H1 (cell line): ENCODE results near the gene ROBO2.

Source experiments
- ATF3 ChIP-seq: IDR thresholded peaks from 2 replicates; pipeline ENCODE4 v1.6.1; 2011; ENCODE audit warnings: low read depth, mild to moderate bottlenecking, low read length; ENCODE audit not compliant: insufficient read depth
- CHD1 ChIP-seq: IDR thresholded peaks from 2 replicates; pipeline ENCODE4 v1.6.1; 2012; ENCODE audit warnings: low read depth, low read length, improper control_type of control experiment
- CTCF ChIP-seq, 3 experiments: IDR thresholded peaks; 1 replicate in 2 of 3; 2 replicates in 1 of 3; pipeline versions ENCODE4 v1.5.1 to v1.6.1; 2011; ENCODE audit warnings: low read length in 3 of 3, mild to moderate bottlenecking in 3 of 3, inconsistent platforms in 2 of 3, low read depth in 1 of 3, moderate library complexity in 1 of 3; ENCODE audit not compliant: insufficient read depth in 1 of 3; ENCODE audit errors: control extremely low read depth in 1 of 3
- EP300 ChIP-seq, 2 experiments: IDR thresholded peaks; 1 replicate in 1 of 2; 2 replicates in 1 of 2; pipeline ENCODE4 v1.6.1; 2011 to 2012; ENCODE audit warnings: low read depth in 2 of 2, low read length in 2 of 2, mild to moderate bottlenecking in 2 of 2, borderline replicate concordance in 1 of 2, inconsistent platforms in 1 of 2, moderate library complexity in 1 of 2
- EZH2 ChIP-seq: fragments of 200-600 bp; sonication (generic); IDR thresholded peaks from 2 replicates; pipeline ENCODE4 v1.7.1; 2012; ENCODE audit warnings: low read depth, mild to moderate bottlenecking, moderate library complexity, low read length, inconsistent platforms; ENCODE audit not compliant: severe bottlenecking
- JUND ChIP-seq: IDR thresholded peaks from 2 replicates; pipeline ENCODE4 v1.6.1; 2011; ENCODE audit warnings: mild to moderate bottlenecking, improper control_type of control experiment, low read length
- MAX ChIP-seq: IDR thresholded peaks from 2 replicates; pipeline ENCODE4 v1.6.1; 2012; ENCODE audit warnings: inconsistent platforms
- POLR2AphosphoS5 ChIP-seq: IDR thresholded peaks from 2 replicates; pipeline ENCODE4 v1.6.1; 2011; ENCODE audit warnings: low read depth, low read length
- RXRA ChIP-seq: IDR thresholded peaks from 2 replicates; pipeline ENCODE4 v1.6.1; 2011; ENCODE audit warnings: low read depth, mild to moderate bottlenecking, low read length, moderate library complexity; ENCODE audit not compliant: insufficient read depth
- TAF1 ChIP-seq: IDR thresholded peaks from 2 replicates; pipeline ENCODE4 v1.6.1; 2011; ENCODE audit warnings: mild to moderate bottlenecking, low read depth, low read length
- TEAD4 ChIP-seq: IDR thresholded peaks from 2 replicates; pipeline ENCODE4 v1.6.1; 2012; ENCODE audit warnings: low read depth, low read length, inconsistent platforms, mixed read lengths

- TF ChIP-seq EZH2 = no peak
- no peak for TF ChIP-seq ATF3
- TF ChIP-seq CTCF (IDR thresholded peaks at IDR 0.05; ENCODE audit: control extremely low read depth in 1 of 3, insufficient read depth in 1 of 3, low read depth in 1 of 3, low read length in 3 of 3) = no peak
- TF ChIP-seq TAF1 = no peak
- no peak for TF ChIP-seq JUND
- no peak for TF ChIP-seq TEAD4
- no peak for TF ChIP-seq POLR2AphosphoS5
- no peak for TF ChIP-seq EP300 (IDR thresholded peaks at IDR 0.05; ENCODE audit: borderline replicate concordance in 1 of 2, low read depth in 2 of 2, low read length in 2 of 2)
- no peak for TF ChIP-seq CHD1
- no peak for TF ChIP-seq RXRA
- no peak for TF ChIP-seq MAX
Observed at GRCh38 chr3:77186319-77186718, 146.4 kb downstream of the ROBO2 start.
